ENCODE results near the gene ESM1.
"Not testable (repeated sequence)": the region's sequence is repeated elsewhere in the genome, so short reads cannot be mapped to it uniquely, and the experiment has no call there.

The ESM1 gene, protein sequence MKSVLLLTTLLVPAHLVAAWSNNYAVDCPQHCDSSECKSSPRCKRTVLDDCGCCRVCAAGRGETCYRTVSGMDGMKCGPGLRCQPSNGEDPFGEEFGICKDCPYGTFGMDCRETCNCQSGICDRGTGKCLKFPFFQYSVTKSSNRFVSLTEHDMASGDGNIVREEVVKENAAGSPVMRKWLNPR

DNA sequence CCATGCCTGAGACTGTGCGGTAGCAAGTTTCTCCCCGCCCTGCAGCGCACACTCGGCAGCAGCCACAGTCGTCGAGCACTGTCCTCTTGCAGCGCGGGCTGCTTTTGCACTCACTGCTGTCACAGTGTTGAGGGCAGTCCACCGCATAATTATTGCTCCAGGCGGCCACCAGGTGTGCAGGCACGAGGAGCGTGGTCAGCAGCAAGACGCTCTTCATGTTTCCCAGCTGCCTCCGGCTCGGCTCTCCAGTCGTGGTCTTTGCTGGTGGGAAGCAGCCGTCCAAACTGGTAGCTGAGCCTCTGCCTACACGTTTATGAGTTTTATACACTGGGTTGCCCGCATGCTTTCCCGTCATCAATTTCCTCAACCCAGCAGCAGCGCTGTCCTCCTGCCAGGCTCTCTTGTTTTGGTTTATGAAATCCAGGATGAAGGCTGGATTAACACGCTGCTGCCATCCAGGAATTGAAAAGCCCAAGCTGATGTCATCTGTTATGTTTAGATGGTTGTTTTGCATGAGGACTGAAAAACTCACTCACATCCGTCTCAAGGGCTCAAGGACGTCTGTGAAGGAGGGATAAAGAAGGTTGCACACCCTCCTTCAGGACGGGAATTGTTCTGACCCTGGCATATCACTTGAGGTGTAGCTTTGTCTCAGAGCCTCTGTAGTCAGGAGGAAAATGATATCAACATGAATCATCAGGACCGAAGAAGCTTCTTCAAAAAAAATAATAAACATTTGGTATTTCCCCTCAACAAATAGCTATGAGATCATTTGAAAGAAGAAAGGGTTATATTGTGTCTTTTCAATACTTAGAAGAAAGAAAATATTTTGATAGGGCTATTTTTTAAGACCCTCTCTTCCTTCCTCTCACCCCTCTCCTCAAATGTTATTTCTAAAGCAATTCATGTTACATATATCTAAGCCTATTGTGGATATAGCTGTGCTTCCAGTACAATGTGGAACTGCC lies at the start of gene ESM1:
Gene ESM1, minus strand, starts transcription at position 293 of the 968 bp plus-strand sequence. Its CDS starts 76 bp downstream, at position 217.
- DNase-seq, result no peak

DNA sequence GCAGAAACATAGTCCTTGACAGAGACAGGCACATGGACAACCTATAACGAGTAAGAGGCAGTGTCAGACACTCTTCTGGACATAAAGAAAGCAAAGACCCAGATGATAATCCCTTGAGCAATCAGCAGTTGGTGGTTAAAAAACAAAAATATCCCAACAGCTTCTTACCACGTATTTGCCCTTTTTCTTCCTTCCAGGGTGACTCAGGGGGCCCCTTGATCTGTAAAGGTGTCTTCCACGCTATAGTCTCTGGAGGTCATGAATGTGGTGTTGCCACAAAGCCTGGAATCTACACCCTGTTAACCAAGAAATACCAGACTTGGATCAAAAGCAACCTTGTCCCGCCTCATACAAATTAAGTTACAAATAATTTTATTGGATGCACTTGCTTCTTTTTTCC lies 48.2 kb upstream of the ESM1 start:
- DNase-seq, result no peak

DNA sequence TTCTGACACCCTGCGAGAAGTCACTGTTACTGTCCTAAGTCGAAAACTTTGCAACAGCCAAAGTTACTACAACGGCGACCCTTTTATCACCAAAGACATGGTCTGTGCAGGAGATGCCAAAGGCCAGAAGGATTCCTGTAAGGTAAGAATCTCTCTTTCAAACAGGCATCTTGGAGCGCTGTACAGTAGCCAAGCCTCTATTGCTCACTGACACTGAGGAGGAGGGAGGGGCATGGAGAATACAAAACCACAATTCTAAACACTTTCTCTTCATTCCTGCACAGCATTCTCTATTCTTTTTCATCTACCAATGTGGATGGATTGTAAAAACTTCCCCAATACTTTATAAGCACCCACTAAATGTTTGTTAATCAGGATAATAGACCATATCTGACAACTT lies 46.1 kb upstream of the ESM1 start:
- DNase-seq, result no peak

DNA sequence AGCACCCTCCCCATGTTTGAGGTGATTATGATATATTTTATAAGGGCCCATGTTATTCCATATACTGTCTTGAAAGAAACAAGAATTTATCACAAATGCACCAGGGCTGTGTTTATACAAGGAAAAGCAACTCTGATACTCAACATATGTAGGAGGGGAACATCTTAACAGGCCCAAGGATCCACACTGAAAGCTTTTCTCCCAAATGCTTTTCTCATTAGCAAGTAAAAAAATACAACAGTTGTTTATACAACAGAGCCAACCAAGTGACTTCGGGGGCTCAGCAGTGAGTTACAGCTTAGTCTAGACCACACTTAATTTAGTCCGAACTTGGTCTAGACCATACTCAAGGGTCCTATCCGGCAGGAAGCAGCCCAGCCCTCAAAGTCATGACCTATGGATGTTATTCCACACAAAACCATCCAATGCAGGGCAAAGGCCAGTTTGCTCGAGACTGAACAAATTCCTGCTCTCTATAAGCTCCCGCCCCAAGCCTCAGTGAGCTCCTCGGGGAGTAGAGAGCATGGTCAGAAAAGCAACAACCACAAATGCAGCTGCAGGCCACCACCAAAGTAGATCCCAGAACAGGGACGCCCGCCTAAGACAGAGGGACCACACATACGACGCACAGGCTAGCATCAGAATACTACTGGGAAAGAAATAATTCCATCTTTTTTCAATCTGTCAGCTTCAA lies 45.4 kb upstream of the ESM1 start:
- DNase-seq, result no peak

DNA sequence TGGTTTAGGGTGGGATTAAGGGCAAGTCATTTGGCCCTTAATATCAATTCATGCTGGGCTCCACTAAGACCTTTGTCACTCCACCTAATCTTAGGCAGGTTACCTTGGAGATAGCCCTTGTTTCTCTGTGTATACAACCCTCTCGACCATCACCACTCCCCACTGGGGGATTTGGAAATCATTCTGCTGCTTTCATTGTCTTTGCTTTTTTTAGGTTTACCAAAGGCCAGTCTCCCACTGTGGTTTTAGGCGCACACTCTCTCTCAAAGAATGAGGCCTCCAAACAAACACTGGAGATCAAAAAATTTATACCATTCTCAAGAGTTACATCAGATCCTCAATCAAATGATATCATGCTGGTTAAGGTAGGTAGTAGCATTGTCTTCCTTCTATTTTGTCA lies 44.8 kb upstream of the ESM1 start:
- no peak for DNase-seq

DNA sequence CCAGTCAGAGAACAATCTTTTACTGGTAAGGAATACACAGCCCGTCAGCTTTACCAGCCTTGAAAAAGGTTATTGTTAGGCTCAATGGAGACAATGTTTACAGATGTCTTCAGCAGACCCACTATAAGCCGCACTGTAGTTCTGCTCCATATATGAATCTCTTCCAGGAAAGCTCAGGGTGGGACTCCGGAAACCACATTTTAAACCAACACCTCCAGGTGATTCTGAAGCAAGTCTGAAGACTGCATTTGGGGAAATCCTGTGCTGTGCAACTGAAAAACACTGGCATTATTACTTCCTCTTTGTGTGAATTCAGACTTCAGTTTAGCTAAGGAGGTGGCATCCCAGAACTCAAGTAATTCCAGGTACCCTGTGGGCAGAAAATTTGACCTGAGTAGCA lies 42.2 kb upstream of the ESM1 start:
- DNase-seq, result no peak

DNA sequence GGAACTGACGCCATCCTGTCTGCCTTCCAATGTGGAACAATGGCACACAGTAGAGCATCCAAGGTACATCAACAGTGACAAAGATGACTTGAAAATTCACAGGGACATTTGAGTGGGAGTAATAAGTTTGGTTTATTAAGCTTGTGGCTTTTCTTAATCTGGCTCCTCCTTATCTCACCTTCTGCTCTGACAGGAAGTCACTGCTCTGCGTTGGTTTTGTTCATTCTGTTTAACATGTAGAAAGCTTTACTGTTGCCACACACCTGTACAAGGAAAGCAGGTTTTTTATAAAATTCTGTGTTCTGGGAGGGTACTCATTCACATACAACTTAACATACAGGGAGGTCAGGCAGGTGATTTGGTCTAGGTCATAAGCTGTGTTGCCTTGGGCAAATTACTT lies 37.1 kb upstream of the ESM1 start:
- no peak for DNase-seq

DNA sequence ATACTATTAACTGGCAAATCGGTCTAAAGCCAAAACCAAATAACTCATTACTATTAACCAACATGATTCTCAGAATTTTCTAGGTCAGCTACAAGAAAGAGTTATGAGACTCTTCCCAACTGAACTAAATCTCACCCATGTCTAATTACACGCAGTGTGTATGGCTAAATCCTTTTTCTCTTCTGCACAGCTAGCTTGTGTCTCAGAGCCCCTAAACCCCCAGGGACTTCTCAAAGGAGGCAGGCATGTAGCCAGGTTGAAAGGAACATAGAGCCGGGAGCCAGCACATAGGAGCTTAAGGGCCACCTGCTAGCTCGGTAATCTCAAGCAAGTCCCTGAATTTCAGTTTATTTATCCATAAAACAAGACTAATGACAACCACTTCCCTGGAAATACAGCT lies 36.4 kb upstream of the ESM1 start:
- DNase-seq, result no peak

DNA sequence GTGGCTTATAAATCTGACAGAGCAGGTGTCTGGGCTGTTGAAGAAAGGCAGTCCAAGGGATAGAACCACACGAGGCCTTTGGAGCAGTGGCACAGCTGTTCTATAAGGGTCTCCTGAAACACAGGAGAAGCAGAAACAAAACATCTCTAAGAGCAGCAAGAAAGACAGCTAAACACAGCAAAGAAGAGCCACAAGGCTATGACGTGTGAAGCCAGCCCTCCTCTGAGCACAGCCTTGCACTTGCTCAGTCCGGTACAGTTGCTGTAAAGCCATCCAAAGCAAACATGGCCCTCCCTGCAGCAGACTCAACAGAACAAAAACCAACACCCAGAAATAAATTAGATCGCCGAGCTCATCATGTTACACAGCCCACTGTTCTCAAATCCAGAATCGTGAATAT lies 36.0 kb upstream of the ESM1 start:
- no peak for DNase-seq

DNA sequence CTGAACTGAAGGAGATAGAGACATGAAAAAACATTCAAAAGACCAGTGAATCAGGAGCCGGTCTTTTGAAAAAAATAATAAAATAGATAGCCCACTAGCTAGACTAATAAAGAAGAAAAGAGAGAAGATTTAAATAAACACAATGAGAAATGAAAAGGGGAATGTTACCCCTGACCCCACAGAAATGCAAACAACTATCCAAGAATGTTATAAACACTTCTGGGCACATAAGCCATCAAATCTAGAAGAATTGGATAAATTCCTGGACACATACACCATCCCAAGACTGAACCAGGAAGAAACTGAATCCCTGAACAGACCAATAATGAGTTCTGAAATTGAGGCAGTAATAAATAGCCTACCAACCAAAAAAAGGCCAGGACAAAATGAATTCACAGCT lies 24.8 kb upstream of the ESM1 start:
- not testable (repeated sequence) for DNase-seq

DNA sequence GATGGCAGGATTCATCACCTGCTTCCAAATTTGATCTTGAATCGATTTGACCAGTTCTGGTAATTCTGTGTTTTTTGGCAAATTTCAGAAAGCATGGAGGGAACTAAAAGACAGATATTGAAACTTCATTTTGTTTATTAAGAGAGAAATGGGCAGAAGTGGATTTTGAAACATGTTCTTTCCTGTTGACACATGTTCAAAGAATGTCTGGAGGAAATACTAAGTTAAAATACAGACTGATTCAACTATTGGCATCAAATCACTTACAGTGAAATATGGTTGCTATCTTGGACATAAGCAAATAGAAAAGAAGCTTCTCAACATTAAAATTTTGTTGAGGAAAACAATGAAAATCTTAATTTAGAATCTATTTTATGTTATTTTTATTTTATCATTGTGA lies 19.3 kb upstream of the ESM1 start:
- no peak for DNase-seq

DNA sequence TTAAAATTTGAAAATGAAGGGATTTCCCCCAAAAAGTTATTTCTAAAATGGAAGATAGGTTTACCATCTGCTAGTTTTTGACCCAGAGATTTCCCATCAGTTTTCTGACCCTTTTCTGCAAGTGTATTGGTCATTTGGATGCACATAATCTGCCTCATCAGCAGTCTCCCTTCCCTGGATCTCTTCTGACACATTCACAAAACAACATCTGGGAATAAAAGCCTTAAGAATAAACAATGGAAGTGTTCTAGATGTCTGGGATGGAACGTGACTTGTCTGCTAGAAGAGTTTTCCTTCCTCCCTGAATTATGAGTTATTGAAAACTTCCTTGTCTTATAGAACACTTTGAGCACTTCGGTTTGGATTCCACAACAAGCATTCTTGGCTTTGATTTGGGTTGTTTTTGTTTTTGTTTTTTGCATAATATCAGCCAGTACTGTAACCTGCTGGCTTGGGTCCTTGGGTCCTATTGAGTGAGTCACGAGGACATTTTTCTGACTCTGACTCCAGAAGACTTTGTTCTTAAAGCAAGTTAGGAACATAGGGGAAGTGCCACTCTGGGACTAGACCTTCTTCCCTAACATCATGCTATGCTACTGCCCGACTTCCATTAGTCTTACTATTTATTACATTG lies 18.2 kb upstream of the ESM1 start:
- no peak for DNase-seq

DNA sequence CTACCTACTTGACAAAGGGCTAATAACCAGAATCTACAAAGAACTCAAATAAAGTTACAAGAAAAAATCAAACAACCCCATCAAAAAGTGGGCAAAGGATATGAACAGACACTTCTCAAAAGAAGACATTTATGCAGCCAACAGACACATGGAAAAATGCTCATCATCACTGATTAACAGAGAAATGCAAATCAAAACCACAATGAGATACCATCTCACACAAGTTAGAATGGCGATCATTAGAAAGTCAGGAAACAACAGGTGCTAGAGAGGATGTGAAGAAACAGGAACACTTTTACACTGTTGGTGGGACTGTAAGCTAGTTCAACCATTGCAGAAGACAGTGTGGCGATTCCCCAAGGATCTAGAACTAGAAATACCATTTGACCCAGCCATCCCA lies 16.8 kb upstream of the ESM1 start:
- not testable (repeated sequence) for DNase-seq

DNA sequence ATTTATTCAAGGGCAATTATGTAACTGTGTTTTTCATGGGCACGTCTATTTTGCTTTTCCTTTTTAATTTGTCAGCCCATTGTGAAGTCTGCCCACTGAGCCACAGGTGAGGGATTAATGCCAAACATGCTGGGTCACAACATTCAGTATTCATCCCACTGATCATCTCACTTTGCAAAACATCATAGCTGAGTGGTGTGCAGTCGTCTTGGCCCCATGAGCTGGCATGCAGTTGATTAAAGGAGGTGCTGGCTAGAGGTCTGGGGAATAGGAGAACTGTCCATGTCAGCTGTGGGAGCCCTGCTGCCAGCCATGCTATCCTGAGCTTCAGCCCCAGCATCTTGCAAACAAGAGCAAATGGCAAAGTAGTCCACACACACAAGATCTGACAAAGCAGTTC lies 11.7 kb upstream of the ESM1 start:
- no peak for DNase-seq

DNA sequence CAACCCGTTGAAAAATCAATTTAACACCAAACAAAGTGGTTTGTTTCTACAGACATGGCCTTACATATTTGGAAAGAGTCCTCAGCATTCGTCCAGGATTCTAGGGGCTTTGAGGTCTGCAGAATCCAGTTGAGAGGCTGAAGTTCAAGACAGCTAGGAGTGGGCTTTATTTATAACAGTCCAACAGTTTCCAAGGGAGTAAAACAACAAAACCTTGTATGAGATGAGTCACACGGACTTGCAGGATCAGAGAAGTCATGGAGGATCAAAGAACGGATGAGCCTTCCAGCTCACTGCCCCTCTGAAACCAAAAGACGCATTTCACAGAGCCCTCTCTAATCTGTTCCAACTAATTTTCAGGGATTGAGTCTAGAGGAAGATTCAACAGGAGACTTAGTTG lies 11.1 kb upstream of the ESM1 start:
- no peak for DNase-seq

DNA sequence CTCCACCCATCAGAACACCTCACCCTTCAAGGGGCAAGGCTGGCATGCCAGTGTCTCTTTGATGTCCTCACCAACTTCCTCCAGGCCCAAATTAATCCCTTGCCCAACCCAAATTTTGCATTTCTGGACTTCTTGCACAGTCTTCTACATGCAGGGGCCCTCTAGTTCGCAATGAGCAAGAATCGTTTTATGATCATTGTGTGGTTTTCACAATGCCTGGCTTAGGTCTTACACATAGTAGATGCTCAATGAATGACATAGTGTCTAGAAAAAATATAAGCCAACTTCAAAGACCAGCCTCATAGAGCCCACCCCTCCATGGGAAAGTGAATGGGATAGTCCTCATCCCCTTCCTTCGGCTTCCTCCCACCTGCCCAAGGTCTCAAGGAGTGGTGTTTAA lies 9.8 kb upstream of the ESM1 start:
- no peak for DNase-seq

DNA sequence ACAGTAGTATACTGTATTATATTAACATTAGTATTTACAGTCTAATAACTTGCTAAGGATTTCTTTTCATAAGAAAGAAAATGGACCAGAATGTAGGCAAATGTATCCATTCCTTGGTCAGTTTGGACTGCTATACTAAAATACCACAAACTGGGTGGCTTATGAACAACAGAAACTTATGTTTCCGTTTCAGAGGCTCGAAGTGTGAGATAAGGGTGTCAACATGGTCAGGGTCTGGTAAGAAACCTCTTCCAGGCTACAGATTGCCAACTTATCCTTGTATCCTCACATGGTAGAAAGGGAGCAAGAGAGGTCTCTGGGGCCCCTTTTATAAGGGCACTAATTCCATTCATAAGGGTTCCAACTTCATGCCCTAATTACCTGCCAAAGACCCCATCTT lies 9.2 kb upstream of the ESM1 start:
- DNase-seq, result no peak

DNA sequence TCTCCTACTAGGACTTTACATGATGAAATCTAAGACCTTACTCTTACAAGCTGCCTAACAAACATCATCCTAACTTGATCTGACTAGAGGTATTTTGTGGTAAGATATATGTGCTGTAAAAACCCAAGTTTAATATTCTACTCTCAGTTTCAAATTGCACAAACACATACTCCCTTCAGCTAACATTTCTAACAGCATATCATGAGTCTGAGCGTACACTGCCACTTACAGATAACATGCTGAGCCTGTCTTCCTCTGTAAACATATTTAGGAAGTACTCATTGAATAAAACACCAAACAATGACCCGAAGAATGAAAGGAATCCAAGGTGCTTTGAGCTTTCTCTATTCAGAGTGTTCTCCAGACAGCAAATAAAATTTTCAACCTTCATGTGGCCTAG lies 7.9 kb upstream of the ESM1 start:
- no peak for DNase-seq

DNA sequence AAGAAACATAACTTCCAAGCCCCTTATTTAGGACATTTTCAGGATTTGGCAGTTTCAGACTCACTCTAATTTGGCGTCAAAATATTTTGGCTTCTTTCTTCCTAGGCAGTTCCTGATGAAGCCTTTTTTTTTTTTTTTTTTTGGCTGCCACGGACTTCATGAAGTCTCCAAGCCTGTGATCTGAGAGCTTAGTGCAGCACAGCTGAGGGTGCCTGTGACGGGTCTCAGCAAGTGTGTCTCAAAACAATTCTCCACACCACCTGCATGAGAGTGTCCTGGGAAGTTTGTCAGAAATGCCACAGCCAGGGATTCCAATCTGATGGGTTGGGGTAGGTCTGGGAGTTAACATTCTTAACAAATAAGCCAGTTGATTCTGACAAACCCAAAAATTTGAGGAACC lies 6.0 kb upstream of the ESM1 start:
- DNase-seq, result no peak

DNA sequence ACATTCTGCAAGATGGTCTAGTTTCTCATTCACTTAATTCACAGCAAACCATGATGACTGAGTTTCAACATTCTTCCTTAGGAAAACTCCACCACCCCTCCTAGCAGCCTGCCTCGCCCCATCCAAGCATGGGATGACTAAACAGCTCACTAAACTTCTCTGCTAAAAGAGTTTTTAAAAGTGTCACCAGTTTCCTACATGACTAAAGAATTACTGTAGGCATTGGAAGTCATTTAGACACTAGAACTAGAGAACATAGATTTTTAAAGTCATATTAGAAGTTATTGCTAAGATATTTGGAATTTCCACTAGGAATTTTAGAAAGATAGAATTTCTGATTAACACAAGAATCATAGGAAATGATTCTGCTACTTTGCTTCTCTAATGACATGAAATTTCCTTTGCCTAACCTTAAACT lies 5.5 kb upstream of the ESM1 start:
- DNase-seq, result no peak

DNA sequence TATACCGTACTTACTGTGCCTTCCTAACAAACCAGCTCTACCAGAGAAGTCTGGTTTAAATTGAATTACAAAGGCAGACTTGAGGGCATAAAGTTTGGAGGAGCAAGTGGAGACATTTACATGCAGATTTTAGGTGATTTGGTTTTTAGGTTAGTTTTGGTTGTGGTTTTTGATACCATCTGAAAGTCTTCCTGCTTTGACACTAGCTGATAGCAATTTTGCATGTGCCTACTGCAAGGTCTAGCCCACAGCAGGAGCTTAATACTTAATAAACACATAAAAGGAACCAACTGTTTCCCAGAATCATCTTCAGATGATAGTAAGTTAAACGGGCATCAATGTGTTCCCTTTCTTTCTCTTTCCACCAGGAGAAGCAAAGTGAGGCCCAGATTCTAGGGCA lies 3.4 kb upstream of the ESM1 start:
- no peak for DNase-seq

DNA sequence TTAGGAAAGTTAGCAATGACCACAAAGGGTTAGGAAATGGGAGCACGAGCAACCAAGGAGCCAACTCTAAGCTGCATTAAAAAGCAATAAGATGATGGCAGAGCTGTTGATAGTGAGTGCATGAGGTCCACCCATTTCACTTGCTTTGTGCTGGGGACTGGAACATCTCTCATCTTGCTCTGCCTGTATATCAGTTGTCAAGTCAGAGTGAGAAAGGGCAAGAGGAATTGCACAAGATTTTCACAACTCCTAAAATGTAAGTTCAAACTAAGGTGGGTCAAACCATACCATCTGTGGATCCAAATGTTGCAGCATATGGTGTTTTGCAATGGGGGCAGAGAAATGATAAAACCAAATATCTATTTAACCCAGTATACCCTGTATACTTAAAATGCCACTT lies 2.8 kb upstream of the ESM1 start:
- no peak for DNase-seq

DNA sequence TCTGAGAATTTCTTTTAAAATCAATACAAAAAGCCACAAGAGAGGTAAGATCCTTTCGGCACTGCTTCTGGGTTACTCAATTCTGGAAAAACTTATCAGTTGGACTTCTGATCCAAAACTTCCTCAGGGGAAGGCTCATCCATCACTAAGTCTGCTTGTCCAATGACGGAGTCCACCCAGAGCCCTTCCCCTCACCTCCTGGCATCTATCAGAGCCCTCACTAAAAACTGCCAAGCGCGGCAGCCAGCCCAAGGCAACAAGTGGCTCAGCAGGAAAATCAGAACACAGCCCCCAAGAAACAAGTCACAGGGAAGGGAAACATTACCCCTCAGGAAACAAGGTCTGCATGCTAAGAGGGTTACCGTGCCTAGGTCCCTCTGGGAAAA lies 869 bp upstream of the ESM1 start:
- DNase-seq, result no peak

DNA sequence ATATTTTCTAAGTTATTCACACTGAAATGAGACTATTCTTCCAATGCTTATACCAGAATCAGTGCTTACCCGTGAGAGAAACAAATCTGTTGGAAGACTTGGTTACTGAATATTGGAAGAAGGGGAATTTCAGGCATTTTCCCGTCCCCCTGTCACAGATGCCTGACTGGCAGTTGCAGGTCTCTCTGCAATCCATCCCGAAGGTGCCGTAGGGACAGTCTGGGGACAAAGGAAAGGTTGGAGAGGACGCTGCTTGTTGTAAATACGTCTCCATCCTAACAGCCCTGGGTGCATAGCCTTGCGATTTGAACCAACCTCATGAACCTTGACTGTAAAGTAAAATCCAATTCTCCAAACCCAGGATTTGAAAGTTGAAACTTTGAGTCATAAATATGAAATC lies 3.5 kb downstream of the ESM1 start:
- DNase-seq, result no peak
